Tibial nerve (tissue), 4 donors: Measurements from ENCODE around the gene GYG2. TPM values are rescaled to one million over a fixed set of nuclear protein-coding genes. Genes with fewer than 3 reads are reported as not detected.

Source experiments
- DNase-seq, 2 donors: peaks; one replicate each; pipeline ENCODE4 v3.0.0-alpha.2; 2019; ENCODE audit warnings: low spot score in 2 of 2
- H3K27ac ChIP-seq, 4 donors: fragments of 200-600 bp; sonication (generic) in 3 of 4; one replicate each; pipeline ENCODE4 v1.5.1; 2017 to 2019; ENCODE audit warnings: mild to moderate bottlenecking in 1 of 4
- H3K27me3 ChIP-seq, 2 donors: fragments of 200-600 bp; sonication (generic) in 1 of 2; one replicate each; pipeline versions ENCODE4 v1.5.1 to v1.6.0; 2017 to 2019
- H3K36me3 ChIP-seq, 3 donors: fragments of 200-600 bp; sonication (generic); one replicate each; pipeline ENCODE4 v1.5.1; 2018 to 2019
- H3K4me1 ChIP-seq, 4 donors: fragments of 200-600 bp; sonication (generic) in 3 of 4; one replicate each; pipeline ENCODE4 v1.5.1; 2017 to 2019
- H3K4me3 ChIP-seq, 4 donors: fragments of 200-600 bp; sonication (generic) in 3 of 4; one replicate each; pipeline ENCODE4 v1.5.1; 2017 to 2019; ENCODE audit warnings: mild to moderate bottlenecking in 1 of 4, moderate library complexity in 1 of 4
- H3K9me3 ChIP-seq, 4 donors: fragments of 200-600 bp; sonication (generic) in 3 of 4; one replicate each; pipeline ENCODE4 v1.5.1; 2017 to 2019
- CTCF ChIP-seq, 5 experiments: fragments of 200-600 bp in 3 of 5; fragments of 450-650 bp in 2 of 5; sonication (generic) in 3 of 5; IDR thresholded peaks; one replicate each; pipeline ENCODE4 v1.5.1; 2016 to 2019; ENCODE audit warnings: antibody characterized with exemption in 5 of 5, mild to moderate bottlenecking in 3 of 5, moderate library complexity in 2 of 5
- EP300 ChIP-seq, 2 donors: sonication (generic); formaldehyde crosslinking; IDR thresholded peaks; one replicate each; pipeline ENCODE4 v1.6.1; 2017; ENCODE audit warnings: antibody characterized with exemption in 2 of 2, mild to moderate bottlenecking in 1 of 2
- POLR2A ChIP-seq, 2 donors: fragments of 450-650 bp; IDR thresholded peaks; one replicate each; pipeline ENCODE4 v1.6.1; 2017; ENCODE audit warnings: antibody characterized with exemption in 2 of 2, mild to moderate bottlenecking in 2 of 2, moderate library complexity in 2 of 2
- WGBS, 2 donors: methylation state at CpG; one replicate each; pipeline ENCODE4 v1.1.5; 2018; 5-methylcytosine and 5-hydroxymethylcytosine counted together
- total RNA-seq, 4 donors: library from RNA; depleted of rRNA; stranded (reverse); fragments of >200 nt; gene quantifications; one replicate each; pipeline ENCODE4 v1.1.0, GENCODE V29; 2016

The GYG2 gene
- total RNA-seq, 4 donors from 2014 or later: 4.1 to 50.4 (median 22.3) TPM

GRCh38 chrX:2862404-2862803, 33.7 kb downstream of the GYG2 start:
- H3K9me3 ChIP-seq: no peaks in the 10 kb centered on the region
- H3K4me1 ChIP-seq: no peaks in the 10 kb centered on the region
- no peak overlapping the region for H3K27ac ChIP-seq
- WGBS, 2 donors: 76 to 92% methylated on average over 9 of the region's 9 CpGs
- H3K36me3 ChIP-seq: no peaks in the 10 kb centered on the region
- no peaks in the 10 kb centered on the region for H3K27me3 ChIP-seq
- TF ChIP-seq POLR2A (IDR thresholded peaks at IDR 0.05): no peak
- TF ChIP-seq EP300 (IDR thresholded peaks at IDR 0.05): no peak
- TF ChIP-seq CTCF (IDR thresholded peaks at IDR 0.05): no peak
- no peak for DNase-seq
- no peak overlapping the region for H3K4me3 ChIP-seq

GRCh38 chrX:2863646-2864045, 34.9 kb downstream of the GYG2 start:
- TF ChIP-seq POLR2A (IDR thresholded peaks at IDR 0.05): no peak
- DNase-seq: no peak

GRCh38 chrX:2867206-2867605, 38.5 kb downstream of the GYG2 start:
- no peak for DNase-seq
- peaks cover 0 to 8% (median 0%) of the 10 kb centered on the region in 4 donors for H3K9me3 ChIP-seq
- 72 to 78% methylated on average over 6 to 7 of the region's 7 CpGs for WGBS, 2 donors
- no peak overlapping the region for H3K4me3 ChIP-seq
- H3K36me3 ChIP-seq: no peaks in the 10 kb centered on the region
- no peak for TF ChIP-seq POLR2A (IDR thresholded peaks at IDR 0.05)
- no peak for TF ChIP-seq EP300 (IDR thresholded peaks at IDR 0.05)
- TF ChIP-seq CTCF (IDR thresholded peaks at IDR 0.05): no peak
- no peak overlapping the region for H3K27ac ChIP-seq
- no peaks in the 10 kb centered on the region for H3K4me1 ChIP-seq
- H3K27me3 ChIP-seq: no peaks in the 10 kb centered on the region

More at GRCh38 chrX:2863646-2864045, 34.9 kb downstream of the GYG2 start:
- Histone ChIP-seq H3K27ac (no peak overlapping the region), H3K4me3 (no peak overlapping the region), H3K9me3 (no peaks in the 10 kb centered on the region), H3K36me3 (no peaks in the 10 kb centered on the region), H3K27me3 (no peaks in the 10 kb centered on the region), H3K4me1 (no peaks in the 10 kb centered on the region)
- WGBS, 2 donors: 42 to 65% methylated on average over 6 of the region's 6 CpGs

- Histone ChIP-seq H3K27ac (no peak overlapping the region), H3K27me3 (no peaks in the 10 kb centered on the region), H3K36me3 (no peaks in the 10 kb centered on the region), H3K9me3 (peaks cover 0 to 8% (median 0%) of the 10 kb centered on the region in 4 donors), H3K4me3 (no peak overlapping the region), H3K4me1 (no peaks in the 10 kb centered on the region)
- TF ChIP-seq POLR2A (IDR thresholded peaks at IDR 0.05) (no peak), CTCF (IDR thresholded peaks at IDR 0.05) (no peak), EP300 (IDR thresholded peaks at IDR 0.05) (no peak)
- DNase-seq: no peak
Measured at GRCh38 chrX:2870650-2871049, 41.9 kb downstream of the GYG2 start.

GRCh38 chrX:2871831-2872230, 43.1 kb downstream of the GYG2 start:
- no peak for DNase-seq
- Histone ChIP-seq H3K4me1 (no peaks in the 10 kb centered on the region), H3K9me3 (peaks cover 0 to 8% (median 0%) of the 10 kb centered on the region in 4 donors), H3K27ac (no peak overlapping the region), H3K36me3 (no peaks in the 10 kb centered on the region), H3K4me3 (no peak overlapping the region), H3K27me3 (no peaks in the 10 kb centered on the region)
- TF ChIP-seq POLR2A (IDR thresholded peaks at IDR 0.05): no peak
- no peak for TF ChIP-seq EP300 (IDR thresholded peaks at IDR 0.05)
- no peak for TF ChIP-seq CTCF (IDR thresholded peaks at IDR 0.05)
- 65 to 90% methylated on average over 2 of the region's 2 CpGs for WGBS, 2 donors
